MM.1S (cell line): Measurements from ENCODE around the gene SMG6.

Source experiments
- DNase-seq: peaks from one replicate; pipeline ENCODE4 v3.0.0-alpha.2; 2015
- H2AFZ ChIP-seq: fragments of 300-600 bp; sonication (generic); 2 replicates; pipeline ENCODE4 v1.6.0; 2016; ENCODE audit warnings: antibody characterized with exemption, low read length
- H3F3A ChIP-seq: fragments of 300-600 bp; sonication (generic); 2 replicates; pipeline ENCODE4 v1.6.1; 2016; ENCODE audit warnings: mild to moderate bottlenecking, antibody characterized with exemption, low read length, moderate library complexity, mixed read lengths; ENCODE audit not compliant: insufficient read depth
- H3K27ac ChIP-seq: fragments of 300-600 bp; sonication (generic); 2 replicates; pipeline ENCODE4 v1.5.1; 2016; ENCODE audit warnings: mild to moderate bottlenecking, low read length
- H3K27me3 ChIP-seq: fragments of 300-600 bp; sonication (generic); replicated peaks from 2 replicates; pipeline ENCODE4 v1.6.0; 2016; ENCODE audit warnings: low read length; ENCODE audit not compliant: insufficient read depth
- H3K36me3 ChIP-seq: fragments of 300-600 bp; sonication (generic); replicated peaks from 2 replicates; pipeline ENCODE4 v1.6.1; 2016; ENCODE audit warnings: mild to moderate bottlenecking, low read length, mixed read lengths; ENCODE audit not compliant: insufficient read depth
- H3K4me1 ChIP-seq: fragments of 300-600 bp; sonication (generic); 2 replicates; pipeline ENCODE4 v1.6.1; 2016; ENCODE audit warnings: low read length, mixed read lengths
- H3K4me2 ChIP-seq: fragments of 300-600 bp; sonication (generic); 2 replicates; pipeline ENCODE4 v1.6.0; 2016; ENCODE audit warnings: low read depth, low read length
- H3K4me3 ChIP-seq: fragments of 300-600 bp; sonication (generic); 2 replicates; pipeline ENCODE4 v1.5.1; 2016; ENCODE audit warnings: low read length, mixed read lengths
- H3K79me2 ChIP-seq: fragments of 300-600 bp; sonication (generic); 2 replicates; pipeline ENCODE4 v1.6.1; 2016; ENCODE audit warnings: mixed run types, low read length, mixed read lengths
- H3K9ac ChIP-seq: fragments of 300-600 bp; sonication (generic); 2 replicates; pipeline ENCODE4 v1.6.1; 2016; ENCODE audit warnings: low read length, mixed read lengths
- H3K9me2 ChIP-seq: fragments of 300-600 bp; sonication (generic); replicated peaks from 2 replicates; pipeline ENCODE4 v1.6.1; 2016; ENCODE audit warnings: mild to moderate bottlenecking, low read length, mixed read lengths; ENCODE audit not compliant: insufficient read depth
- H3K9me3 ChIP-seq: fragments of 300-600 bp; sonication (generic); replicated peaks from 2 replicates; pipeline ENCODE4 v1.6.1; 2016; ENCODE audit warnings: mild to moderate bottlenecking, low read length, mixed read lengths; ENCODE audit not compliant: insufficient read depth
- H4K20me1 ChIP-seq: fragments of 300-600 bp; sonication (generic); 2 replicates; pipeline ENCODE4 v1.6.1; 2016; ENCODE audit warnings: mild to moderate bottlenecking, low read length, moderate library complexity, mixed read lengths; ENCODE audit not compliant: insufficient read depth
- EZH2 ChIP-seq: fragments of 300-600 bp; sonication (generic); optimal IDR thresholded peaks from 2 replicates; pipeline ENCODE3; 2017; ENCODE audit warnings: low read depth, mild to moderate bottlenecking, antibody characterized with exemption, low read length, mixed read lengths
- EZH2phosphoT487 ChIP-seq: fragments of 300-600 bp; sonication (generic); IDR thresholded peaks from 2 replicates; pipeline ENCODE4 v1.6.1; 2018; ENCODE audit warnings: antibody characterized with exemption, low read length
- TF ChIP-seq, protein P1 (sequence below): fragments of 300-600 bp; sonication (generic); IDR thresholded peaks from 2 replicates; pipeline ENCODE4 v1.5.1; 2016; ENCODE audit warnings: antibody characterized with exemption, low read length, mixed read lengths

SMG6 gene

DNA sequence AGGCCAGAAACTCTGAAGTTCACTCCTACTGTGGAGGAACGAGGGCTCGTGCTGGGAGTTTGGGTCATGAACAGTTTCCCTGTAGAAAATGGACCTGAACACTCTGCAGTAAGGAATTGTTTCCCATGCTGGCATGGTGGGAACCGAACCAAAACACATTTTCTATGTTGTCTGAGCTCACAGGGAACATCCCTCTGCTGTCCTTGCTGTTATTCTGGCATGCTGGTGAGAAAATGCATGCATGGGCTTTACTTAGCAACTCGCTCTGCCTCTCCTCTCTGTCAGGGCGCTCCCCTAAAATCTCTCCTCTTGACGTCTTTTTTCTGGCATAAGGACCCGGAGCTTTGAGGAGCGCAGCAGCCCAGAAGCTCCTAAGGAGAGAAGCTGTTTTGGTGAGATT, 283.9 kb downstream of the SMG6 start:
- H3K9me3 ChIP-seq = no peaks in the 10 kb centered on the region
- no peaks in the 10 kb centered on the region for H3K9me2 ChIP-seq
- no peaks in the 10 kb centered on the region for H3K36me3 ChIP-seq
- no peak for DNase-seq
- no peak overlapping the region for H3K4me2 ChIP-seq
- no peaks in the 10 kb centered on the region for H4K20me1 ChIP-seq
- peaks cover 91% of the 10 kb centered on the region for H3K27me3 ChIP-seq
- no peaks in the 10 kb centered on the region for H3K79me2 ChIP-seq
- no peak overlapping the region for H3K27ac ChIP-seq
- no peak overlapping the region for H3K9ac ChIP-seq
- H3K4me3 ChIP-seq = no peak overlapping the region
- peaks cover 15% of the 10 kb centered on the region for H3K4me1 ChIP-seq
- no peaks in the 10 kb centered on the region; the same call in 1 of the 2 replicates for H3F3A ChIP-seq
- no peak overlapping the region for H2AFZ ChIP-seq
- TF ChIP-seq EZH2 = no peak
- TF ChIP-seq, protein P1, sequence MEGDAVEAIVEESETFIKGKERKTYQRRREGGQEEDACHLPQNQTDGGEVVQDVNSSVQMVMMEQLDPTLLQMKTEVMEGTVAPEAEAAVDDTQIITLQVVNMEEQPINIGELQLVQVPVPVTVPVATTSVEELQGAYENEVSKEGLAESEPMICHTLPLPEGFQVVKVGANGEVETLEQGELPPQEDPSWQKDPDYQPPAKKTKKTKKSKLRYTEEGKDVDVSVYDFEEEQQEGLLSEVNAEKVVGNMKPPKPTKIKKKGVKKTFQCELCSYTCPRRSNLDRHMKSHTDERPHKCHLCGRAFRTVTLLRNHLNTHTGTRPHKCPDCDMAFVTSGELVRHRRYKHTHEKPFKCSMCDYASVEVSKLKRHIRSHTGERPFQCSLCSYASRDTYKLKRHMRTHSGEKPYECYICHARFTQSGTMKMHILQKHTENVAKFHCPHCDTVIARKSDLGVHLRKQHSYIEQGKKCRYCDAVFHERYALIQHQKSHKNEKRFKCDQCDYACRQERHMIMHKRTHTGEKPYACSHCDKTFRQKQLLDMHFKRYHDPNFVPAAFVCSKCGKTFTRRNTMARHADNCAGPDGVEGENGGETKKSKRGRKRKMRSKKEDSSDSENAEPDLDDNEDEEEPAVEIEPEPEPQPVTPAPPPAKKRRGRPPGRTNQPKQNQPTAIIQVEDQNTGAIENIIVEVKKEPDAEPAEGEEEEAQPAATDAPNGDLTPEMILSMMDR = no peak
- no peak for TF ChIP-seq EZH2phosphoT487

DNA sequence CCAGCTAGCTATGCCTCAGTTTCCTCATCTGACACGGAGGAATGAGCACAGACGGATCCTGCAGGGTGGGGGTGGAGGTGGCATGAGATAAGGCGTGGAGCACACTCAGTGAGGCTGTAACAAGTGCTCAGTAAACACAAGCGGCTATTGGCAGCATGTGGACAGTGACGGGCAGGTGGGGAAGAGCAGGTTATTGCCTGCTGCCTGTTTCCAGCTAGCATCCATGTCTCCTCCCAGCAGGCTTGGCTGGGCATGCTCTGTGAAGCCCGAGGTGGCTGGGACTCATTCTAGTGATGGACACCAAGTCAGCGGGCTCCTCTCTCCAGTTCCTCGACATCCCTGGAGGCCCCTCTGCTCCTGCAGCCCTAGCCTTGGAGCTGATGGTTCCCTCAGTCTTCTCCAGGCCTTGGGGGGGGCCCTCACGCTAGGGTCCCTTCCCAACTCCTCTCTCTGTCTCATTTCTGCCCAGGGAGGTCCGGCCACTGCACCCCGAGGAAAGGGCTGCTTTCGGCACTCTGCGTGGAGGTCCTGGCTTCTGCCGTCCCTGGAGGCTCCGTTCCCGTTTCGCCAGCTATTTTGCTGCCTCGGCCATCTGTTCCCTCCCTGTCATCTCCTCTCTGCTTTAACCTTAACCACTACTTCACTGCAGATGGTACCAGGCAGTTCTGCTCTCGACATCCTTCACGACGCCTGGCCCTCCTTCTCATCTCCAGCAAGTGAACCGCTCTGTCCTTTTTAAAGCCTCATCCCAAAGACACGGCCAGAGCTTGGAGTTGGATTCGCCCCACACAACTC, 284.7 kb downstream of the SMG6 start:
- Histone ChIP-seq H3K9me2 (no peaks in the 10 kb centered on the region), H3K9ac (no peak overlapping the region), H3F3A (no peaks in the 10 kb centered on the region; the same call in 1 of the 2 replicates), H3K4me3 (no peak overlapping the region), H3K9me3 (no peaks in the 10 kb centered on the region), H4K20me1 (no peaks in the 10 kb centered on the region), H2AFZ (no peak overlapping the region), H3K4me1 (peaks cover 15% of the 10 kb centered on the region), H3K36me3 (no peaks in the 10 kb centered on the region), H3K4me2 (no peak overlapping the region), H3K27me3 (peaks cover 91% of the 10 kb centered on the region), H3K27ac (no peak overlapping the region), H3K79me2 (no peaks in the 10 kb centered on the region)
- TF ChIP-seq, protein P1 = no peak
- no peak for TF ChIP-seq EZH2phosphoT487
- TF ChIP-seq EZH2 = no peak
- DNase-seq = no peak

DNA sequence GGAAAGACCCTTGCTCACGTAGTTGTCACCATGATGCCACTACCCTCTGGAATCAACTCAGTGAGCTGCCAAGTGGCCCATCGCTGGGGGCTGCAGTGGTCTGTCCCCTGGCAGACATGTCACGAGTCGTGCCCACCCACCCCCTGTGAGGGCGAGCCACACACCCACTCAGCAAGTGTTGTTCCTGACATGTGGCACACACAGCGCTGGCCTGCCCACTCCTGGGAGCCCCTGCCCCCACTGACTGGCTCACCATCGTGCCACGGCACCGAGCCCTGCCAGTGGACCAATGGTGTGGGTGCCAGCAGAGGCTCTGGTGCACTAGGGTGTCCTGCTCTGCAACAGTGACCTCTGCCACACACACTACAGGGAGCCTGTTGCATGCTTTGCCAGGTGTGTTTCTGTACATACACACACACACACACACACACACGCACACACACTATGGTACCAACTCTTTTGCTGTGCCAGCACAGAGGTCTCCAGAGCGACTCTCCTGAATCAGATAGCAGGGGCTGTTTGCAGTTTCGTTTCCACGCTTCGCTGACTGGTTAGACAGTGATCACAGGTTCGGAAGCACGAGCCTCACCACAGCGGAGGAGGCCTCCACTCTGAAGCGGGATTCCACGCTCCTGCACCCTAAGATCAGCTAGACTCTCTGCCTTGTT, 286.2 kb downstream of the SMG6 start:
- Histone ChIP-seq H3K36me3 (no peaks in the 10 kb centered on the region), H3K4me3 (peak overlapping the region; percentile 19), H3K27me3 (peaks cover 90% of the 10 kb centered on the region), H3K9me3 (no peaks in the 10 kb centered on the region), H3K27ac (no peak overlapping the region; the same call in 1 of the 2 replicates), H2AFZ (peak overlapping the region; percentile 44), H3F3A (no peaks in the 10 kb centered on the region; the same call in 1 of the 2 replicates), H4K20me1 (no peaks in the 10 kb centered on the region), H3K4me2 (peak overlapping the region; percentile 81), H3K9ac (peak overlapping the region; percentile 25; the same call in 1 of the 2 replicates), H3K9me2 (no peaks in the 10 kb centered on the region), H3K4me1 (peaks cover 15% of the 10 kb centered on the region), H3K79me2 (no peaks in the 10 kb centered on the region)
- DNase-seq = peak; percentile 84
- TF ChIP-seq EZH2 (no peak), EZH2phosphoT487 (no peak)
- TF ChIP-seq, protein P1 = no peak
